ENCODE measurements around the gene PRR5.

The PRR5 gene

DNA sequence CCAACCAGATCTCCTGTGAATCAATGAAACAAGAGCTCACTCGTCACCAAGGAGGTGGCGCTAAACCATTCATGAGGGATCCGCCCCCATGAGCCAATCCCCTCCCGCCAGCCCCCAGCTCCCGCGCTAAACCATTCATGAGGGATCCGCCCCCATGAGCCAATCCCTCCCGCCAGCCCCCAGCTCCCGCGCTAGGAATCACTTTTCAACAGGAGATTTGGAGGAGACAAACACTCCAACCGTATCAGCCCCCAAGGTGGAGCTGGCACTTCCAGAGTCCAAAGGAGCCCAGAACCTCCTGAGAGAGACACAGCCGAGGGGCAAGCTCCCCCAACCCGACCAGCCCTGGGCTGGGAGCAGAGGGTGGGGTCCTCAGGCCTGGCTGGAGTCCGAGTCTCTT lies 40.9 kb upstream of the PRR5 start:
- no peaks in the 10 kb centered on the region for H3K79me2 ChIP-seq
- H3K36me3 ChIP-seq (ENCODE audit: control insufficient read depth, insufficient read depth, low read length), result no peaks in the 10 kb centered on the region
- no peak overlapping the region for H3K4me3 ChIP-seq (ENCODE audit: low read depth, low read length)
- no peak overlapping the region for H3K27ac ChIP-seq
- no peak overlapping the region for H3K4me2 ChIP-seq (ENCODE audit: low read length)
- no peaks in the 10 kb centered on the region for H3K27me3 ChIP-seq (ENCODE audit: control insufficient read depth, insufficient read depth, low read length)
- no peaks in the 10 kb centered on the region for H3K4me1 ChIP-seq
- TF ChIP-seq, protein P1, sequence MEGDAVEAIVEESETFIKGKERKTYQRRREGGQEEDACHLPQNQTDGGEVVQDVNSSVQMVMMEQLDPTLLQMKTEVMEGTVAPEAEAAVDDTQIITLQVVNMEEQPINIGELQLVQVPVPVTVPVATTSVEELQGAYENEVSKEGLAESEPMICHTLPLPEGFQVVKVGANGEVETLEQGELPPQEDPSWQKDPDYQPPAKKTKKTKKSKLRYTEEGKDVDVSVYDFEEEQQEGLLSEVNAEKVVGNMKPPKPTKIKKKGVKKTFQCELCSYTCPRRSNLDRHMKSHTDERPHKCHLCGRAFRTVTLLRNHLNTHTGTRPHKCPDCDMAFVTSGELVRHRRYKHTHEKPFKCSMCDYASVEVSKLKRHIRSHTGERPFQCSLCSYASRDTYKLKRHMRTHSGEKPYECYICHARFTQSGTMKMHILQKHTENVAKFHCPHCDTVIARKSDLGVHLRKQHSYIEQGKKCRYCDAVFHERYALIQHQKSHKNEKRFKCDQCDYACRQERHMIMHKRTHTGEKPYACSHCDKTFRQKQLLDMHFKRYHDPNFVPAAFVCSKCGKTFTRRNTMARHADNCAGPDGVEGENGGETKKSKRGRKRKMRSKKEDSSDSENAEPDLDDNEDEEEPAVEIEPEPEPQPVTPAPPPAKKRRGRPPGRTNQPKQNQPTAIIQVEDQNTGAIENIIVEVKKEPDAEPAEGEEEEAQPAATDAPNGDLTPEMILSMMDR (IDR thresholded peaks at IDR 0.05), result no peak
- H3K9ac ChIP-seq, result no peak overlapping the region
- H3K9me3 ChIP-seq (ENCODE audit: control insufficient read depth, low read length), result no peaks in the 10 kb centered on the region
- no peak overlapping the region for H2AFZ ChIP-seq

- no peaks in the 10 kb centered on the region for H3K9me3 ChIP-seq (ENCODE audit: control insufficient read depth, low read length)
- H3K79me2 ChIP-seq, result no peaks in the 10 kb centered on the region
- H3K27ac ChIP-seq, result no peak overlapping the region
- no peak overlapping the region for H2AFZ ChIP-seq
- H3K27me3 ChIP-seq (ENCODE audit: control insufficient read depth, insufficient read depth, low read length), result no peaks in the 10 kb centered on the region
- no peak overlapping the region for H3K4me2 ChIP-seq (ENCODE audit: low read length)
- no peaks in the 10 kb centered on the region for H3K36me3 ChIP-seq (ENCODE audit: control insufficient read depth, insufficient read depth, low read length)
- no peaks in the 10 kb centered on the region for H3K4me1 ChIP-seq
- TF ChIP-seq, protein P1 (IDR thresholded peaks at IDR 0.05), result no peak
- H3K4me3 ChIP-seq (ENCODE audit: low read depth, low read length), result no peak overlapping the region
- no peak overlapping the region for H3K9ac ChIP-seq
Measured at GRCh38 chr22:44661659-44662569, 40.1 kb upstream of the PRR5 start.

- H3K27me3 ChIP-seq (ENCODE audit: control insufficient read depth, insufficient read depth, low read length), result no peaks in the 10 kb centered on the region
- no peak overlapping the region for H3K4me2 ChIP-seq (ENCODE audit: low read length)
- no peaks in the 10 kb centered on the region for H3K4me1 ChIP-seq
- H3K9ac ChIP-seq, result no peak overlapping the region
- no peak overlapping the region for H3K27ac ChIP-seq
- H3K9me3 ChIP-seq (ENCODE audit: control insufficient read depth, low read length), result no peaks in the 10 kb centered on the region
- H3K4me3 ChIP-seq (ENCODE audit: low read depth, low read length), result no peak overlapping the region
- H2AFZ ChIP-seq, result no peak overlapping the region
- no peaks in the 10 kb centered on the region for H3K79me2 ChIP-seq
- TF ChIP-seq, protein P1 (IDR thresholded peaks at IDR 0.05), result no peak
- H3K36me3 ChIP-seq (ENCODE audit: control insufficient read depth, insufficient read depth, low read length), result no peaks in the 10 kb centered on the region
Measured at GRCh38 chr22:44663256-44663999, 38.6 kb upstream of the PRR5 start.

- H3K79me2 ChIP-seq, result no peaks in the 10 kb centered on the region
- H3K9me3 ChIP-seq (ENCODE audit: control insufficient read depth, low read length), result no peaks in the 10 kb centered on the region
- H3K4me1 ChIP-seq, result no peaks in the 10 kb centered on the region
- TF ChIP-seq, protein P1 (IDR thresholded peaks at IDR 0.05), result no peak
- H2AFZ ChIP-seq, result no peak overlapping the region
- no peak overlapping the region for H3K4me2 ChIP-seq (ENCODE audit: low read length)
- no peak overlapping the region for H3K4me3 ChIP-seq (ENCODE audit: low read depth, low read length)
- no peaks in the 10 kb centered on the region for H3K36me3 ChIP-seq (ENCODE audit: control insufficient read depth, insufficient read depth, low read length)
- H3K9ac ChIP-seq, result no peak overlapping the region
- H3K27ac ChIP-seq, result no peak overlapping the region
- H3K27me3 ChIP-seq (ENCODE audit: control insufficient read depth, insufficient read depth, low read length), result no peaks in the 10 kb centered on the region
Measured at GRCh38 chr22:44664149-44664548, 37.9 kb upstream of the PRR5 start.
